Caco-2 (cell line): ENCODE measurements around the gene ZNF135. TPM values are rescaled to one million over a fixed set of nuclear protein-coding genes. Genes with fewer than 3 reads are reported as not detected.

Experiments
- BruUV-seq: library from RNA; stranded (reverse); fragments of 400-500 nt; replicated peaks from 2 replicates; lab custom pipeline; 2021; lab: Mats Ljungman, UMichigan
- CTCF ChIA-PET: fragments of 300-600 bp; sonication (Branson Sonifier 250); formaldehyde crosslinking; loops from one replicate; lab custom pipeline; 2022; ENCODE audit warnings: antibody characterized with exemption; lab: Charles Lee
- POLR2A ChIA-PET: fragments of 300-600 bp; sonication (Branson Sonifier 250); formaldehyde crosslinking; loops from one replicate; lab custom pipeline; 2022; ENCODE audit warnings: antibody characterized with exemption; lab: Charles Lee
- DNase-seq, 2 experiments: peaks; one replicate each; pipeline versions ENCODE4 v3.0.0 to v3.0.0-alpha.2; 2020 to 2022
- H3K27me3 ChIP-seq: replicated peaks from 2 replicates; pipeline ENCODE4 v1.6.0; 2011; ENCODE audit warnings: low read length; ENCODE audit not compliant: control insufficient read depth, insufficient read depth
- H3K36me3 ChIP-seq: 2 replicates; pipeline ENCODE4 v1.5.1; 2011; ENCODE audit warnings: low read length; ENCODE audit not compliant: control insufficient read depth, insufficient read depth
- H3K4me1 ChIP-seq: fragments of 250-450 bp; sonication (Bioruptor Pico); 2 replicates; pipeline ENCODE4 v1.5.1; 2020; ENCODE audit warnings: mild to moderate bottlenecking
- H3K4me3 ChIP-seq: 2 replicates; pipeline ENCODE4 v1.5.1; 2011; ENCODE audit warnings: low read depth, mild to moderate bottlenecking, control low read depth, low read length
- H3K9me3 ChIP-seq: fragments of 250-450 bp; sonication (Bioruptor Pico); 2 replicates; pipeline ENCODE4 v1.5.1; 2020; ENCODE audit warnings: mild to moderate bottlenecking, moderate library complexity
- H3K27ac Mint-ChIP-seq: one replicate; pipeline ENCODE4 v1.8.0; 2022; ENCODE audit warnings: mixed read lengths; ENCODE audit not compliant: unreplicated experiment
- H3K27me3 Mint-ChIP-seq: one replicate; pipeline ENCODE4 v1.8.0; 2022; ENCODE audit warnings: mixed read lengths; ENCODE audit not compliant: insufficient read depth, unreplicated experiment
- H3K36me3 Mint-ChIP-seq: one replicate; pipeline ENCODE4 v1.8.0; 2022; ENCODE audit warnings: mild to moderate bottlenecking, mixed read lengths; ENCODE audit not compliant: insufficient read depth, unreplicated experiment
- H3K4me1 Mint-ChIP-seq: one replicate; pipeline ENCODE4 v1.8.0; 2022; ENCODE audit warnings: low read depth, mixed read lengths; ENCODE audit not compliant: unreplicated experiment
- H3K4me3 Mint-ChIP-seq: one replicate; pipeline ENCODE4 v1.8.0; 2022; ENCODE audit warnings: mild to moderate bottlenecking, moderate library complexity, mixed read lengths; ENCODE audit not compliant: unreplicated experiment
- H3K9me3 Mint-ChIP-seq: one replicate; pipeline ENCODE4 v1.8.0; 2022; ENCODE audit warnings: mixed read lengths; ENCODE audit not compliant: unreplicated experiment
- CTCF ChIP-seq, 2 experiments: fragments of 200-600 bp in 1 of 2; IDR thresholded peaks; 1 replicate in 1 of 2; 2 replicates in 1 of 2; pipeline versions ENCODE4 v1.5.1 to v1.8.0; 2011 to 2022; ENCODE audit warnings: antibody characterized with exemption in 1 of 2, control low read depth in 1 of 2, inconsistent platforms in 1 of 2, low read depth in 1 of 2, low read length in 1 of 2, mild to moderate bottlenecking in 1 of 2, moderate library complexity in 1 of 2; ENCODE audit not compliant: insufficient read depth in 1 of 2, severe bottlenecking in 1 of 2, unreplicated experiment in 1 of 2
- intact Hi-C: fragments of 100-400 bp; cut with micrococcal nuclease; formaldehyde crosslinking; loops from one replicate; pipeline ENCODE4 v1.10.0; 2022; ENCODE audit not compliant: unreplicated experiment
- total RNA-seq: library from RNA; stranded (reverse); gene quantifications from 2 replicates; pipeline ENCODE4 v1.2.3, GENCODE V29; 2022

ZNF135 gene
- total RNA-seq, 1 experiment from 2014 or later, result not detected

GRCh38 chr19:58033741-58034476, 25.2 kb upstream of the ZNF135 start, which contains the start of gene ZSCAN1:
ZSCAN1 (plus strand) TSS chr19:58034025; CDS start chr19:58037837, 3,812 bp downstream.
- no peak within 1 kb of the TSS for H3K4me3 Mint-ChIP-seq
- H3K27me3 Mint-ChIP-seq, result no peaks in the 10 kb centered on the region
- H3K27ac Mint-ChIP-seq, result no peak within 1 kb of the TSS
- no peak for TF ChIP-seq CTCF (IDR thresholded peaks at IDR 0.05; ENCODE audit: insufficient read depth in 1 of 2, low read depth in 1 of 2, low read length in 1 of 2, severe bottlenecking in 1 of 2, unreplicated experiment in 1 of 2)
- no TSS peak for BruUV-seq
- H3K9me3 Mint-ChIP-seq, result peaks cover 40% of the 10 kb centered on the region
- Histone ChIP-seq H3K9me3 (peaks cover 16% of the 10 kb centered on the region; the same call in 1 of the 2 replicates), H3K27me3 (no peaks in the 10 kb centered on the region), H3K4me3 (no peak within 1 kb of the TSS), H3K4me1 (no peaks in the 10 kb centered on the region), H3K36me3 (no peaks in the 10 kb centered on the region)
- POLR2A ChIA-PET, result no interaction called here
- intact Hi-C loops, result no loop called here
- H3K4me1 Mint-ChIP-seq, result no peaks in the 10 kb centered on the region
- H3K36me3 Mint-ChIP-seq, result no peaks in the 10 kb centered on the region
- CTCF ChIA-PET, result no interaction called here
- no peak for DNase-seq

- no peak overlapping the region for H3K4me3 ChIP-seq
- H3K9me3 ChIP-seq, result peaks cover 16% of the 10 kb centered on the region; the same call in 1 of the 2 replicates
- no peaks in the 10 kb centered on the region for H3K36me3 ChIP-seq
- no peak for TF ChIP-seq CTCF (IDR thresholded peaks at IDR 0.05; ENCODE audit: insufficient read depth in 1 of 2, low read depth in 1 of 2, low read length in 1 of 2, severe bottlenecking in 1 of 2, unreplicated experiment in 1 of 2)
- H3K4me1 ChIP-seq, result no peaks in the 10 kb centered on the region
- ChIA-PET POLR2A (no interaction called here), CTCF (no interaction called here)
- Mint-ChIP-seq H3K36me3 (no peaks in the 10 kb centered on the region), H3K9me3 (peaks cover 40% of the 10 kb centered on the region), H3K4me3 (no peak overlapping the region), H3K27me3 (no peaks in the 10 kb centered on the region), H3K4me1 (no peaks in the 10 kb centered on the region), H3K27ac (no peak overlapping the region)
- H3K27me3 ChIP-seq, result no peaks in the 10 kb centered on the region
- DNase-seq, result no peak
- no TSS peak for BruUV-seq
- intact Hi-C loops, result no loop called here
Observed at GRCh38 chr19:58034477-58034793, 24.6 kb upstream of the ZNF135 start.

- Mint-ChIP-seq H3K4me1 (no peaks in the 10 kb centered on the region), H3K27me3 (no peaks in the 10 kb centered on the region), H3K27ac (no peak overlapping the region), H3K36me3 (no peaks in the 10 kb centered on the region), H3K9me3 (peaks cover 40% of the 10 kb centered on the region), H3K4me3 (no peak overlapping the region)
- Histone ChIP-seq H3K4me3 (no peak overlapping the region), H3K27me3 (no peaks in the 10 kb centered on the region), H3K4me1 (no peaks in the 10 kb centered on the region), H3K9me3 (peaks cover 17% of the 10 kb centered on the region; the same call in 1 of the 2 replicates), H3K36me3 (no peaks in the 10 kb centered on the region)
- no TSS peak for BruUV-seq
- intact Hi-C loops, result no loop called here
- ChIA-PET POLR2A (no interaction called here), CTCF (no interaction called here)
- no peak for DNase-seq
- no peak for TF ChIP-seq CTCF (IDR thresholded peaks at IDR 0.05; ENCODE audit: insufficient read depth in 1 of 2, low read depth in 1 of 2, low read length in 1 of 2, severe bottlenecking in 1 of 2, unreplicated experiment in 1 of 2)
Observed at GRCh38 chr19:58035863-58036262, 23.2 kb upstream of the ZNF135 start.
